OCI-LY1 (cell line): ENCODE data around the gene SNRPB2.

Experiments used
- H2AFZ ChIP-seq: fragments of 200-600 bp; sonication (generic), shearing (Covaris generic); 2 replicates; pipeline ENCODE4 v1.6.0; 2014; ENCODE audit warnings: antibody characterized with exemption, mild to moderate bottlenecking, low read length
- H3F3A ChIP-seq: fragments of 200-600 bp; sonication (generic), shearing (Covaris generic); 2 replicates; pipeline ENCODE4 v1.6.0; 2014; ENCODE audit warnings: mild to moderate bottlenecking, antibody characterized with exemption, low read length, moderate library complexity; ENCODE audit not compliant: insufficient read depth
- H3K27ac ChIP-seq: fragments of 200-600 bp; sonication (generic); 2 replicates; pipeline ENCODE4 v1.5.1; 2014; ENCODE audit warnings: low read length, mixed run types, mild to moderate bottlenecking, low read depth; ENCODE audit not compliant: poor library complexity, severe bottlenecking
- H3K27me3 ChIP-seq: fragments of 200-600 bp; sonication (generic); 2 replicates; pipeline ENCODE4 v1.6.0; 2014; ENCODE audit warnings: antibody characterized with exemption, mild to moderate bottlenecking, low read length, moderate library complexity; ENCODE audit not compliant: insufficient read depth
- H3K36me3 ChIP-seq: fragments of 200-600 bp; sonication (generic); 2 replicates; pipeline ENCODE4 v1.6.1; 2014; ENCODE audit warnings: mild to moderate bottlenecking, antibody characterized with exemption, low read length, moderate library complexity, mixed read lengths; ENCODE audit not compliant: insufficient read depth
- H3K4me1 ChIP-seq: fragments of 200-600 bp; sonication (generic); 2 replicates; pipeline ENCODE4 v1.5.1; 2014; ENCODE audit warnings: mild to moderate bottlenecking, low read length, moderate library complexity; ENCODE audit not compliant: insufficient read depth, severe bottlenecking
- H3K4me2 ChIP-seq: fragments of 200-600 bp; sonication (generic), shearing (Covaris generic); 2 replicates; pipeline ENCODE4 v1.6.1; 2014; ENCODE audit warnings: low read length
- H3K4me3 ChIP-seq: fragments of 200-600 bp; sonication (generic); 2 replicates; pipeline ENCODE4 v1.5.1; 2014; ENCODE audit warnings: low read length, low read depth, mild to moderate bottlenecking, mixed read lengths; ENCODE audit not compliant: poor library complexity, severe bottlenecking
- H3K79me2 ChIP-seq: fragments of 200-600 bp; shearing (Covaris generic); 2 replicates; pipeline ENCODE4 v1.6.1; 2016; ENCODE audit warnings: mixed run types, low read length, mixed read lengths; ENCODE audit not compliant: insufficient read depth
- H3K9ac ChIP-seq: fragments of 200-600 bp; sonication (generic), shearing (Covaris generic); 2 replicates; pipeline ENCODE4 v1.6.1; 2014; ENCODE audit warnings: mild to moderate bottlenecking, low read length, mixed read lengths
- H3K9me2 ChIP-seq: fragments of 200-600 bp; sonication (generic), shearing (Covaris generic); 2 replicates; pipeline ENCODE4 v1.6.1; 2014; ENCODE audit warnings: low read depth, mild to moderate bottlenecking, low read length, mixed read lengths
- H3K9me3 ChIP-seq: fragments of 200-600 bp; shearing (Covaris generic); 2 replicates; pipeline ENCODE4 v1.6.1; 2014; ENCODE audit warnings: low read length, mixed read lengths
- H4K20me1 ChIP-seq: fragments of 200-600 bp; sonication (generic), shearing (Covaris generic); 2 replicates; pipeline ENCODE4 v1.6.0; 2016; ENCODE audit warnings: mild to moderate bottlenecking, low read length; ENCODE audit not compliant: insufficient read depth
- CTCF ChIP-seq: fragments of 200-600 bp; sonication (generic), shearing (Covaris generic); IDR thresholded peaks from 2 replicates; pipeline ENCODE4 v1.5.1; 2017; ENCODE audit warnings: mild to moderate bottlenecking, antibody characterized with exemption, low read length, moderate library complexity, mixed read lengths
- EZH2 ChIP-seq: fragments of 200-600 bp; sonication (generic), shearing (Covaris generic); IDR thresholded peaks from 2 replicates; pipeline ENCODE4 v1.8.0; 2017; ENCODE audit warnings: borderline replicate concordance, mixed run types, mild to moderate bottlenecking, antibody characterized with exemption, low read length, moderate library complexity, mixed read lengths

The SNRPB2 gene

GRCh38 chr20:16699293-16699692 lies 30.5 kb upstream of the SNRPB2 start:
- Histone ChIP-seq H3F3A (no peaks in the 10 kb centered on the region), H3K9me3 (no peaks in the 10 kb centered on the region), H3K4me2 (no peak overlapping the region), H3K27me3 (no peaks in the 10 kb centered on the region), H3K9ac (no peak overlapping the region), H4K20me1 (no peaks in the 10 kb centered on the region), H3K27ac (no peak overlapping the region), H2AFZ (no peak overlapping the region), H3K79me2 (no peaks in the 10 kb centered on the region), H3K36me3 (no peaks in the 10 kb centered on the region), H3K9me2 (no peaks in the 10 kb centered on the region), H3K4me3 (no peak overlapping the region), H3K4me1 (no peaks in the 10 kb centered on the region)
- no peak for TF ChIP-seq CTCF
- no peak for TF ChIP-seq EZH2

- H3K27me3 ChIP-seq, result no peaks in the 10 kb centered on the region
- no peak overlapping the region for H3K27ac ChIP-seq
- no peak overlapping the region for H3K9ac ChIP-seq
- no peak overlapping the region for H3K4me3 ChIP-seq
- H2AFZ ChIP-seq, result no peak overlapping the region
- no peaks in the 10 kb centered on the region for H4K20me1 ChIP-seq
- no peak overlapping the region for H3K4me2 ChIP-seq
- no peaks in the 10 kb centered on the region for H3K79me2 ChIP-seq
- H3K9me2 ChIP-seq, result no peaks in the 10 kb centered on the region
- peak; percentile 43; the same call in 1 of the 2 replicates for TF ChIP-seq CTCF
- no peak for TF ChIP-seq EZH2
- H3K36me3 ChIP-seq, result no peaks in the 10 kb centered on the region; the same call in 1 of the 2 replicates
- H3K9me3 ChIP-seq, result no peaks in the 10 kb centered on the region
- no peaks in the 10 kb centered on the region for H3K4me1 ChIP-seq
- H3F3A ChIP-seq, result no peaks in the 10 kb centered on the region
Observed at GRCh38 chr20:16701296-16701695, 28.5 kb upstream of the SNRPB2 start.

- H3K9ac ChIP-seq, result no peak overlapping the region
- no peaks in the 10 kb centered on the region for H3K9me2 ChIP-seq
- H3F3A ChIP-seq, result no peaks in the 10 kb centered on the region
- H3K79me2 ChIP-seq, result no peaks in the 10 kb centered on the region
- no peaks in the 10 kb centered on the region for H4K20me1 ChIP-seq
- no peak overlapping the region for H3K4me3 ChIP-seq
- no peaks in the 10 kb centered on the region for H3K9me3 ChIP-seq
- TF ChIP-seq EZH2 (no peak), CTCF (no peak)
- H3K4me1 ChIP-seq, result no peaks in the 10 kb centered on the region
- H3K27ac ChIP-seq, result no peak overlapping the region
- H3K27me3 ChIP-seq, result no peaks in the 10 kb centered on the region
- H2AFZ ChIP-seq, result no peak overlapping the region
- H3K36me3 ChIP-seq, result no peaks in the 10 kb centered on the region; the same call in 1 of the 2 replicates
- no peak overlapping the region for H3K4me2 ChIP-seq
Observed at GRCh38 chr20:16703570-16703969, 26.3 kb upstream of the SNRPB2 start.
